SK-N-SH (cell line): ENCODE measurements around the gene FOSL1.

ENCODE experiments used
- GABPA ChIP-seq: IDR thresholded peaks from 2 replicates; pipeline ENCODE4 v1.4.0; 2012; ENCODE audit warnings: low read depth, mild to moderate bottlenecking
- POLR2AphosphoS5 ChIP-seq: IDR thresholded peaks from 2 replicates; pipeline ENCODE4 v1.6.1; 2012; ENCODE audit warnings: low read depth, low read length

GRCh38 chr11:65888163-65888814, 11.9 kb downstream of the FOSL1 start, which contains the start of gene FIBP:
- TF ChIP-seq POLR2AphosphoS5 (peak; percentile 89), GABPA (peak; percentile 92)
